BJ (cell line): ENCODE data around the gene NPHS1. TPM values are rescaled to one million over a fixed set of nuclear protein-coding genes. Genes with fewer than 3 reads are reported as not detected.
"Not testable (repeated sequence)": the region's sequence is repeated elsewhere in the genome, so short reads cannot be mapped to it uniquely, and the experiment has no call there.

Source experiments
- CTCF ChIA-PET: fragments of 350-600 bp; formaldehyde crosslinking; extraction: SDS; loops from one replicate; lab custom pipeline; 2021; ENCODE audit warnings: antibody characterized with exemption, inconsistent platforms; lab: Yijun Ruan, JAX
- POLR2A ChIA-PET: fragments of 300-600 bp; sonication (Branson Sonifier 250); formaldehyde crosslinking; extraction: SDS; loops from one replicate; lab custom pipeline; 2021; ENCODE audit warnings: antibody characterized with exemption; lab: Charles Lee
- DNase-seq: peaks from one replicate; pipeline ENCODE4 v3.0.0-alpha.2; 2011; ENCODE audit warnings: low read depth
- H3K27me3 ChIP-seq: 2 replicates; pipeline ENCODE4 v1.6.0; 2011; ENCODE audit warnings: low read length; ENCODE audit not compliant: control insufficient read depth, insufficient read depth
- H3K36me3 ChIP-seq: 2 replicates; pipeline ENCODE4 v1.5.1; 2011; ENCODE audit warnings: low read length; ENCODE audit not compliant: control insufficient read depth, insufficient read depth
- H3K4me3 ChIP-seq: 2 replicates; pipeline ENCODE4 v1.5.1; 2011; ENCODE audit warnings: low read depth, mild to moderate bottlenecking, control low read depth, low read length
- polyA plus RNA-seq: library from polyadenylated mRNA; depleted of rRNA; stranded (reverse); fragments of >200 nt; gene quantifications from 2 replicates; pipeline ENCODE4 v1.2.3, GENCODE V29; 2011
- TF ChIP-seq, protein P1 (sequence below): IDR thresholded peaks from 2 replicates; pipeline ENCODE4 v1.5.1; 2011; ENCODE audit warnings: low read depth, mild to moderate bottlenecking, control low read depth, inconsistent platforms, low read length, moderate library complexity; ENCODE audit not compliant: insufficient read depth

Gene NPHS1
- polyA plus RNA-seq, 1 experiment: not detected

DNA sequence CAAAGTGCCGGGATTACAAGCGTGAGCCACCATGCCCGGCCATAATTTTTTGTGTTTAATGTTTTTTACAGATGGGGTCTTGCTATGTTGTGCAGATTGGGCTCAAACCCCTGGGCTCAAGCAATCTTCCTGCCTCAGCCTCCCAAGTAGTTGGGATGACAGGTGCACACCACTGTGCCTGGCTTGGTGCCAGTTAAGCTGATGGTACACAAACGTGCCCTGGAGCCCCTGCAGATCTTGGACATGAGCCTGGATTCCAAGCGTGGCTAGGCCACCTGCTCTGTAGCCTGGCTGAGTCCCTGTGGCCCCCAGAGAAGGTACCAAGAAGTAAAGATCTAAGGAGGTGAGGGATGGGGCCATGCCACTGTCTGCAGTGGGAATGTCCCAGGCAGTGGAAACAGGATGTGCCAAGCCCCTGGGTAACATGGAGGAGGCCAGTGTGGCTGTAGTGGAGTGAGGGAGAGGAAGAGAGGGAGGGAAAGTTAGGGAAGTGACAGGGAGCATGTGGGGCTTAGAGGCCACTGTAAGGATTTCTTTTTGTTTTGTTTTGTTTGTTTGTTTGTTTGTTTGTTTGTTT is 46.7 kb downstream of the NPHS1 start:
- no peak for DNase-seq
- H3K4me3 ChIP-seq: no peak overlapping the region
- TF ChIP-seq, protein P1, sequence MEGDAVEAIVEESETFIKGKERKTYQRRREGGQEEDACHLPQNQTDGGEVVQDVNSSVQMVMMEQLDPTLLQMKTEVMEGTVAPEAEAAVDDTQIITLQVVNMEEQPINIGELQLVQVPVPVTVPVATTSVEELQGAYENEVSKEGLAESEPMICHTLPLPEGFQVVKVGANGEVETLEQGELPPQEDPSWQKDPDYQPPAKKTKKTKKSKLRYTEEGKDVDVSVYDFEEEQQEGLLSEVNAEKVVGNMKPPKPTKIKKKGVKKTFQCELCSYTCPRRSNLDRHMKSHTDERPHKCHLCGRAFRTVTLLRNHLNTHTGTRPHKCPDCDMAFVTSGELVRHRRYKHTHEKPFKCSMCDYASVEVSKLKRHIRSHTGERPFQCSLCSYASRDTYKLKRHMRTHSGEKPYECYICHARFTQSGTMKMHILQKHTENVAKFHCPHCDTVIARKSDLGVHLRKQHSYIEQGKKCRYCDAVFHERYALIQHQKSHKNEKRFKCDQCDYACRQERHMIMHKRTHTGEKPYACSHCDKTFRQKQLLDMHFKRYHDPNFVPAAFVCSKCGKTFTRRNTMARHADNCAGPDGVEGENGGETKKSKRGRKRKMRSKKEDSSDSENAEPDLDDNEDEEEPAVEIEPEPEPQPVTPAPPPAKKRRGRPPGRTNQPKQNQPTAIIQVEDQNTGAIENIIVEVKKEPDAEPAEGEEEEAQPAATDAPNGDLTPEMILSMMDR: no peak
- 0 out of 2 replicates have a peak, but pooled peaks cover 2% of the 10 kb centered on the region for H3K27me3 ChIP-seq
- H3K36me3 ChIP-seq: no peaks in the 10 kb centered on the region
- ChIA-PET POLR2A (no interaction called here), CTCF (no interaction called here)

GRCh38 chr19:35801828-35802227 is 50.5 kb downstream of the NPHS1 start:
- ChIA-PET CTCF (interaction anchor here (0.7 kb wide), 1 partner anchor 11 kb away, joined by 3 read pairs; no protein-coding TSS in a partner anchor), POLR2A (no interaction called here)

DNA sequence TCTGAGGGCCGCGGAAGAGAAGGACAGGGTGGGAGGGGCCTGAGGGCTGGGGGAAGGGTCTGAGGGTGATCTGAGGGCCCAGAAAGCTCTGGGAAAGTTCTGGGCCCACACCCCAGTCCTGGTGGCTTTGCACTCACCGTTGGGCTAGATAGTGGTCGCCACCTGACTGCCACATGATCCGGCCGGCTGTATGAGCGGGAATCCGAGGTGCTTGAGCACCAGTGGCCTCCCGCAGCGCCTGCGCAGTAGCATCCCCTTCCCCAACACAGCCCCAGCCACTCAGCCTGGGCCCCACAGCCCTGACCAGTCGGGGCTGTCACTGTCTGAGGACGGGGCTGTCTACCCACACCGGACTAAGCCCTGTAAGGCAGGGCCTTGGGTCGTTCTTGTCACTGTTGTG is 54.6 kb downstream of the NPHS1 start:
- CTCF ChIA-PET: no interaction called here
- Histone ChIP-seq H3K27me3 (peaks cover 10% of the 10 kb centered on the region; the same call in 1 of the 2 replicates), H3K4me3 (no peak overlapping the region), H3K36me3 (no peaks in the 10 kb centered on the region)
- DNase-seq: no peak
- TF ChIP-seq, protein P1: no peak
- POLR2A ChIA-PET: no interaction called here

More at GRCh38 chr19:35801828-35802227, 50.5 kb downstream of the NPHS1 start:
- Histone ChIP-seq H3K36me3 (no peaks in the 10 kb centered on the region), H3K27me3 (peaks cover 7% of the 10 kb centered on the region; the same call in 1 of the 2 replicates), H3K4me3 (no peak overlapping the region)
- TF ChIP-seq, protein P1: no peak
- no peak for DNase-seq

- Histone ChIP-seq H3K4me3 (no peak overlapping the region), H3K27me3 (peaks cover 10% of the 10 kb centered on the region; the same call in 1 of the 2 replicates), H3K36me3 (no peaks in the 10 kb centered on the region)
- TF ChIP-seq, protein P1: no peak
- no peak for DNase-seq
- CTCF ChIA-PET: no interaction called here
- POLR2A ChIA-PET: no interaction called here
Observed at GRCh38 chr19:35796645-35797542, 55.4 kb downstream of the NPHS1 start.

DNA sequence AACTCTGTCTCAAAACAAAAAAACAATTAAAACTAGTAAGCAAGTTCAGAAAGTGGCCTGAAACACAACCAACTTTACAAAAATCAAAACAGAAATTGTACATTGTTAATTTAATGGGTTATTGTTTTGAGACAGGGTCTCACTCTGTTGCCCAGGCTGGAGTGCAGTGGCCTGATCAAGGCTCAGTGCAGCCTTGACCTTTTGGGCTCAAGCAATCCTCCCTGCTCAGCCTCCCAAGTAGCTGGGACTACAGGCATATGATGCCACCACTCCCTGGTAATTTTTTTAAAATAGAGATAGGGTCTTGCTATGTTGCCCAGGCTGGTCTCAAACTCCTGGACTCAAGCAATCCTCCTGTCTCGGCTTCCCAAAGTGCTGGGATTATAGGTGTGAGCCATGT is 56.7 kb downstream of the NPHS1 start:
- DNase-seq, H3K36me3 ChIP-seq, CTCF ChIA-PET, H3K27me3 ChIP-seq, H3K4me3 ChIP-seq, POLR2A ChIA-PET: not testable (repeated sequence)
